HepG2 (cell line): ENCODE data around the gene SMIM28. TPM values are rescaled to one million over a fixed set of nuclear protein-coding genes. Genes with fewer than 3 reads are reported as not detected.
A peak's percentile ranks its signal among the peaks of the same experiment; 100 is the strongest.

Source experiments
- ATAC-seq: fragments of 200-7000 bp; cut with Tn5 transposase; 3 replicates; pipeline ENCODE4 v1.9.1; 2020; ENCODE audit warnings: mild to moderate bottlenecking, moderate library complexity
- BruUV-seq: library from RNA; stranded (reverse); fragments of 400-500 nt; replicated peaks from 2 replicates; lab custom pipeline; 2021; lab: Mats Ljungman, UMichigan
- CTCF ChIA-PET: fragments of 300-600 bp; formaldehyde crosslinking; extraction: SDS; loops from one replicate; lab custom pipeline; 2021; ENCODE audit warnings: low total read pairs, inconsistent platforms, low intra/inter-chr PET ratio; lab: Yijun Ruan, JAX
- POLR2A ChIA-PET: fragments of 350-600 bp; sonication (Branson Sonifier 250); formaldehyde crosslinking; loops from one replicate; lab custom pipeline; 2020; ENCODE audit warnings: antibody characterized with exemption, inconsistent platforms; lab: Yijun Ruan, JAX
- DNase-seq: peaks from one replicate; pipeline ENCODE4 v3.0.0-alpha.2; 2015; ENCODE audit warnings: low spot score
- FAIRE-seq: peaks from 3 replicates; lab custom pipeline; 2011; peaks lifted over from hg19 to GRCh38; lab: Jason Lieb, UNC
- H2AFZ ChIP-seq: one replicate; pipeline ENCODE4 v1.6.1; 2011; ENCODE audit warnings: low read length, inconsistent platforms
- H3K27ac ChIP-seq: fragments of 300-600 bp; 3 replicates; pipeline ENCODE4 v1.8.0; 2011; ENCODE audit warnings: mixed run types, mild to moderate bottlenecking, mixed read lengths, low read length, inconsistent platforms; ENCODE audit not compliant: insufficient read depth; ENCODE audit errors: extremely low read length
- H3K27me3 ChIP-seq, 2 experiments: fragments of 200-600 bp in 1 of 2; 2 replicates in 1 of 2; 3 replicates in 1 of 2; pipeline versions ENCODE4 v1.6.0 to v1.8.0; 2011; ENCODE audit warnings: low read length in 2 of 2, mild to moderate bottlenecking in 2 of 2, moderate library complexity in 2 of 2, inconsistent platforms in 1 of 2; ENCODE audit not compliant: insufficient read depth in 2 of 2, control insufficient read depth in 1 of 2
- H3K36me3 ChIP-seq, 2 experiments: fragments of 200-600 bp in 1 of 2; replicated peaks in 1 of 2; 2 replicates in 1 of 2; 3 replicates in 1 of 2; pipeline versions ENCODE4 v1.5.1 to v1.8.0; 2011; ENCODE audit warnings: low read length in 2 of 2, inconsistent platforms in 1 of 2; ENCODE audit not compliant: insufficient read depth in 2 of 2, control insufficient read depth in 1 of 2
- H3K4me1 ChIP-seq: 2 replicates; pipeline ENCODE4 v1.5.1; 2012; ENCODE audit warnings: low read length, inconsistent platforms; ENCODE audit not compliant: insufficient read depth
- H3K4me2 ChIP-seq: 2 replicates; pipeline ENCODE4 v1.6.0; 2011; ENCODE audit warnings: low read depth, low read length, inconsistent platforms
- H3K4me3 ChIP-seq, 3 experiments: fragments of 200-600 bp in 1 of 3; sonication (generic), shearing (Covaris generic) in 1 of 3; replicated peaks in 1 of 3; 2 replicates each; pipeline ENCODE4 v1.5.1; 2011 to 2016; ENCODE audit warnings: low read length in 3 of 3, inconsistent platforms in 2 of 3, low read depth in 2 of 3, mild to moderate bottlenecking in 2 of 3, control low read depth in 1 of 3, mixed read lengths in 1 of 3; ENCODE audit not compliant: insufficient read depth in 1 of 3
- H3K79me2 ChIP-seq: one replicate; pipeline ENCODE4 v1.6.1; 2011; ENCODE audit warnings: low read length, inconsistent platforms; ENCODE audit not compliant: insufficient read depth
- H3K9ac ChIP-seq: 2 replicates; pipeline ENCODE4 v1.6.0; 2011; ENCODE audit warnings: mild to moderate bottlenecking, low read depth, low read length, inconsistent platforms; ENCODE audit not compliant: insufficient read depth
- H3K9me3 ChIP-seq: 2 replicates; pipeline ENCODE4 v1.5.1; 2012; ENCODE audit warnings: mild to moderate bottlenecking, low read length
- H4K20me1 ChIP-seq: 2 replicates; pipeline ENCODE4 v1.6.0; 2011; ENCODE audit warnings: inconsistent platforms, mild to moderate bottlenecking, low read length, moderate library complexity; ENCODE audit not compliant: insufficient read depth
- CEBPB ChIP-seq: IDR thresholded peaks from 2 replicates; pipeline ENCODE4 v1.6.1; 2011; ENCODE audit warnings: low read depth, low read length, improper control_type of control experiment, borderline replicate concordance
- CREB1 ChIP-seq, 2 experiments: fragments of 450-650 bp in 1 of 2; IDR thresholded peaks; 2 replicates each; pipeline ENCODE4 v1.6.1; 2016 to 2017; ENCODE audit warnings: control low read depth in 1 of 2, mild to moderate bottlenecking in 1 of 2, missing compliant biosample characterization in 1 of 2, missing genetic modification characterization in 1 of 2
- IKZF4 ChIP-seq: sonication (generic); formaldehyde crosslinking; IDR thresholded peaks from 2 replicates; pipeline ENCODE4 v1.5.1; 2020; ENCODE audit warnings: borderline replicate concordance, mild to moderate bottlenecking, low read depth, missing genetic modification reagents; ENCODE audit errors: not compliant biosample characterization
- TEAD2 ChIP-seq: sonication (generic); formaldehyde crosslinking; IDR thresholded peaks from 2 replicates; pipeline ENCODE4 v1.9.0; 2021; ENCODE audit warnings: missing genetic modification reagents
- YEATS2 ChIP-seq: sonication (generic); formaldehyde crosslinking; IDR thresholded peaks from 2 replicates; pipeline ENCODE4 v1.4.0; 2020; ENCODE audit warnings: missing genetic modification reagents, borderline replicate concordance
- ZMYM3 ChIP-seq: sonication (generic); formaldehyde crosslinking; IDR thresholded peaks from 2 replicates; pipeline ENCODE4 v1.5.1; 2020; ENCODE audit warnings: mild to moderate bottlenecking, missing genetic modification reagents
- ZNF512B ChIP-seq: sonication (generic); formaldehyde crosslinking; IDR thresholded peaks from 2 replicates; pipeline ENCODE4 v1.5.1; 2020; ENCODE audit warnings: missing genetic modification reagents, mild to moderate bottlenecking, borderline replicate concordance
- WGBS: methylation state at CpG from one replicate; pipeline ENCODE4 v1.1.6; 2017; ENCODE audit warnings: low lambda C conversion rate; 5-methylcytosine and 5-hydroxymethylcytosine counted together
- in situ Hi-C: cut with HindIII; loops from 2 replicates; pipeline ENCODE4 v1.10.0; 2017; ENCODE audit warnings: low pct_unique_long_range_greater_than_20kb; ENCODE audit not compliant: extremely low pct_ligation_motif_present
- intact Hi-C: fragments of 100-400 bp; cut with micrococcal nuclease; formaldehyde crosslinking; loops from one replicate; pipeline ENCODE4 v1.10.0; 2022; ENCODE audit not compliant: unreplicated experiment
- polyA plus RNA-seq, 8 experiments: library from polyadenylated mRNA; depleted of rRNA in 3 of 8; stranded (reverse) in 7 of 8; unstranded in 1 of 8; fragments of >200 nt; fragmentation: Illumina TruSeq in 4 of 8; extraction: Trizol in 4 of 8; gene quantifications; 2 replicates each; pipeline versions ENCODE4 v1.2.1 to v1.2.3, GENCODE V29; 2011 to 2016; ENCODE audit warnings: low read depth in 4 of 8, missing spikeins in 1 of 8, mixed read lengths in 1 of 8; ENCODE audit not compliant: insufficient read depth in 1 of 8
- total RNA-seq, 5 experiments: library from RNA; depleted of rRNA; stranded (reverse); fragments of >200 nt; fragmentation: Illumina TruSeq; extraction: Trizol; gene quantifications; 2 replicates each; pipeline ENCODE4 v1.2.3, GENCODE V29; 2016; ENCODE audit warnings: low read depth in 1 of 5

Gene SMIM28
- total and polyA plus RNA-seq, 2 of the 13 experiments (the other 11 are each of a cell fraction or from before 2014, with no cell fraction given): not detected

GRCh38 chr6:138328210-138328609 is 49.5 kb upstream of the SMIM28 start:
- POLR2A ChIA-PET: no interaction called here
- no peak overlapping the region for H2AFZ ChIP-seq
- no peaks in the 10 kb centered on the region for H3K9me3 ChIP-seq
- intact Hi-C loops: no loop called here
- no peak overlapping the region for H3K9ac ChIP-seq
- no peaks in the 10 kb centered on the region for H4K20me1 ChIP-seq
- H3K27ac ChIP-seq: no peak overlapping the region
- H3K79me2 ChIP-seq: no peaks in the 10 kb centered on the region
- no peak for DNase-seq
- BruUV-seq: no TSS peak
- no peak overlapping the region for H3K4me3 ChIP-seq
- H3K4me2 ChIP-seq: no peak overlapping the region
- no peaks in the 10 kb centered on the region for H3K36me3 ChIP-seq
- ATAC-seq: no peak
- 0 out of 5 replicates have a peak, but pooled peaks cover 0 to 1% of the 10 kb centered on the region in 2 experiments for H3K27me3 ChIP-seq
- no peaks in the 10 kb centered on the region for H3K4me1 ChIP-seq
- TF ChIP-seq TEAD2 (CRISPR knock-in tag): no peak
- no peak for TF ChIP-seq YEATS2 (CRISPR knock-in tag)
- 50% methylated on average over 3 of the region's 3 CpGs for WGBS
- FAIRE-seq: no peak
- in situ Hi-C loops: no loop called here
- CTCF ChIA-PET: no interaction called here

DNA sequence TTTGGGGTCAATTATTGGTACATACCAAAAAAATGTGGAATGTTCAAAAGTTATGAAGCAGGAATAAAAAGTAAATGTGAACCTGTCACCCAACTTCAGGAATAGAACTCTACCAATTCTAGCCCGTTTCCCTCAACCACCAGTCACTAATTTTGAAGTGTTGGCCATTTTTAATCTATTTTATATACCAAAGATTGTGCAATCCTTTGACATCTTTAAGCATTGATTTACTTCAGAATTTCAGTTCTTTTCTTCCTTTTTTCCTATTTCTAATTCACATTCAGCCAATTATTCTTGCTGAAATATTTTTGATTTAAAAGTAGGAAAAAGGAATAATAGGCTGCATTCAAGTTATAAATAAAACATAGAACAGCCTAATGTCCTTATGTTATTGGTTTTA is 46.9 kb upstream of the SMIM28 start:
- H3K27me3 ChIP-seq: no peaks in the 10 kb centered on the region
- no peaks in the 10 kb centered on the region for H3K79me2 ChIP-seq
- DNase-seq (no peak), FAIRE-seq (no peak), ATAC-seq (no peak)
- TF ChIP-seq CEBPB: peak; percentile 62; the same call in 1 of the 2 replicates
- TF ChIP-seq ZMYM3 (CRISPR knock-in tag): no peak
- no peak for TF ChIP-seq IKZF4 (CRISPR knock-in tag)
- TF ChIP-seq ZNF512B (CRISPR knock-in tag): no peak
- TF ChIP-seq CREB1 (IDR thresholded peaks at IDR 0.05): no peak
- no peak for TF ChIP-seq CREB1 (CRISPR knock-in tag; IDR thresholded peaks at IDR 0.05)
- no peak overlapping the region for H3K27ac ChIP-seq
- H3K4me1 ChIP-seq: no peaks in the 10 kb centered on the region
- no peaks in the 10 kb centered on the region for H4K20me1 ChIP-seq
- H3K9me3 ChIP-seq: no peaks in the 10 kb centered on the region
- ChIA-PET CTCF (no interaction called here), POLR2A (no interaction called here)
- no peak overlapping the region for H3K9ac ChIP-seq
- 70% methylated on average over 1 of the region's 1 CpG for WGBS
- no peak overlapping the region for H2AFZ ChIP-seq
- intact Hi-C loops (no loop called here), in situ Hi-C loops (no loop called here)
- no peak overlapping the region for H3K4me3 ChIP-seq
- H3K4me2 ChIP-seq: no peak overlapping the region
- no TSS peak for BruUV-seq
- H3K36me3 ChIP-seq: no peaks in the 10 kb centered on the region
